ENCODE results near the gene EP400. TPM values are rescaled to one million over a fixed set of nuclear protein-coding genes. Genes with fewer than 3 reads are reported as not detected.

Gene EP400
- total RNA-seq (2014; rRNA removed; shearing (Covaris generic); ENCODE audit: low replicate concordance), result 6.0 and 13.1 TPM in 2 replicates

- H3K9me3 ChIP-seq, result no peaks in the 10 kb centered on the region
- no peaks in the 10 kb centered on the region for H3K27me3 ChIP-seq
- DNase-seq, result peak; percentile 96
- peak within 1 kb of the TSS; percentile 92 for H3K4me3 ChIP-seq
- H3K36me3 ChIP-seq, result peaks cover 19% of the 10 kb centered on the region
Observed at GRCh38 chr12:131949431-131950181, at the start of gene EP400. EP400 (plus strand) TSS chr12:131949942; CDS start chr12:131960620, 10,678 bp downstream.

- no peak overlapping the region for H3K4me3 ChIP-seq
- H3K27me3 ChIP-seq, result no peaks in the 10 kb centered on the region
- no peaks in the 10 kb centered on the region for H3K9me3 ChIP-seq
- DNase-seq, result no peak
- H3K36me3 ChIP-seq, result peaks cover 22% of the 10 kb centered on the region
Observed at GRCh38 chr12:131900397-131900796, 49.3 kb upstream of the EP400 start.

GRCh38 chr12:131901431-131902331, 48.1 kb upstream of the EP400 start:
- DNase-seq, result no peak
- H3K9me3 ChIP-seq, result no peaks in the 10 kb centered on the region
- peaks cover 25% of the 10 kb centered on the region for H3K36me3 ChIP-seq
- H3K27me3 ChIP-seq, result no peaks in the 10 kb centered on the region
- no peak overlapping the region for H3K4me3 ChIP-seq

- no peaks in the 10 kb centered on the region for H3K27me3 ChIP-seq
- DNase-seq, result no peak
- H3K4me3 ChIP-seq, result no peak overlapping the region
Observed at GRCh38 chr12:131902332-131903241, 47.2 kb upstream of the EP400 start.

GRCh38 chr12:131903270-131904255, 46.2 kb upstream of the EP400 start:
- H3K4me3 ChIP-seq, result no peak overlapping the region
- DNase-seq, result no peak
- H3K27me3 ChIP-seq, result no peaks in the 10 kb centered on the region
- H3K36me3 ChIP-seq, result peaks cover 15% of the 10 kb centered on the region
- H3K9me3 ChIP-seq, result no peaks in the 10 kb centered on the region

More at GRCh38 chr12:131902332-131903241, 47.2 kb upstream of the EP400 start:
- Histone ChIP-seq H3K9me3 (no peaks in the 10 kb centered on the region), H3K36me3 (peaks cover 20% of the 10 kb centered on the region)

- Histone ChIP-seq H3K9me3 (no peaks in the 10 kb centered on the region), H3K4me3 (no peak overlapping the region), H3K36me3 (peaks cover 18% of the 10 kb centered on the region), H3K27me3 (no peaks in the 10 kb centered on the region)
- DNase-seq, result no peak
Observed at GRCh38 chr12:131904346-131904745, 45.4 kb upstream of the EP400 start.

GRCh38 chr12:131905081-131905629, 44.6 kb upstream of the EP400 start:
- Histone ChIP-seq H3K9me3 (no peaks in the 10 kb centered on the region), H3K4me3 (no peak overlapping the region), H3K27me3 (no peaks in the 10 kb centered on the region), H3K36me3 (peaks cover 18% of the 10 kb centered on the region)
- no peak for DNase-seq

GRCh38 chr12:131905630-131906091, 44.1 kb upstream of the EP400 start:
- H3K36me3 ChIP-seq, result peaks cover 18% of the 10 kb centered on the region
- no peak overlapping the region for H3K4me3 ChIP-seq
- H3K27me3 ChIP-seq, result no peaks in the 10 kb centered on the region
- DNase-seq, result no peak
- no peaks in the 10 kb centered on the region for H3K9me3 ChIP-seq

GRCh38 chr12:131907379-131908091, 42.2 kb upstream of the EP400 start:
- Histone ChIP-seq H3K36me3 (peaks cover 27% of the 10 kb centered on the region), H3K9me3 (no peaks in the 10 kb centered on the region), H3K27me3 (no peaks in the 10 kb centered on the region), H3K4me3 (no peak overlapping the region)
- DNase-seq, result no peak

- Histone ChIP-seq H3K9me3 (no peaks in the 10 kb centered on the region), H3K27me3 (no peaks in the 10 kb centered on the region), H3K4me3 (no peak overlapping the region), H3K36me3 (peaks cover 30% of the 10 kb centered on the region)
- no peak for DNase-seq
Observed at GRCh38 chr12:131908092-131909080, 41.4 kb upstream of the EP400 start.

- no peak for DNase-seq
- H3K36me3 ChIP-seq, result peaks cover 35% of the 10 kb centered on the region
- no peaks in the 10 kb centered on the region for H3K9me3 ChIP-seq
- no peaks in the 10 kb centered on the region for H3K27me3 ChIP-seq
- H3K4me3 ChIP-seq, result no peak overlapping the region
Observed at GRCh38 chr12:131909081-131909751, 40.5 kb upstream of the EP400 start.

GRCh38 chr12:131909752-131910219, 40.0 kb upstream of the EP400 start:
- H3K27me3 ChIP-seq, result no peaks in the 10 kb centered on the region
- no peaks in the 10 kb centered on the region for H3K9me3 ChIP-seq
- H3K4me3 ChIP-seq, result no peak overlapping the region
- peaks cover 41% of the 10 kb centered on the region for H3K36me3 ChIP-seq
- DNase-seq, result no peak

Data from MG63 (cell line).